ENCODE data around the gene PTAR1.

DNA sequence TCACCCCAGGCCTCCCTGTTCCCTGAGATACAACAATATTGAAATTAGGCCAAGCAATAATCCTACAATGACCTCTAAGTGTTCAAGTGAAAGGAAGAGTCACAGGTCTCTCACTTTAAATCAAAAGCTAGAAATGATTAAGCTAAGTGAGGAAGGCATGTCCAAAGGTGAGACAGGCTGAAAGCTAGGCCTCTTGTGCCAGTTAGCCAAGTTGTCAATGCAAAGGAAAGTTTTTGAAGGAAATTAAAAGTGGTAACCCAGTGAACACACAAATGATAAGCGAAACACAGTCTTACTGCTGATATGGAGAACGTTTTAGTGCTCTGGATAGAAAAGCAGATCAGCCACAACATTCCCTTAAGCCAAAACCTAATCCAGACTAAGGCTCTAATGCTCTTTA lies 39.8 kb downstream of the PTAR1 start:
- TF ChIP-seq CTCF (conservative IDR thresholded peaks at IDR 0.05; ENCODE audit: low read length) = no peak
- TF ChIP-seq EZH2phosphoT487 (IDR thresholded peaks at IDR 0.05; ENCODE audit: borderline replicate concordance) = no peak

Measured in Loucy (cell line).